Measurements from ENCODE around the gene UBA3.

Gene UBA3

GRCh38 chr3:69097407-69098086 is 17.4 kb upstream of the UBA3 start:
- TF ChIP-seq CTCF (IDR thresholded peaks at IDR 0.05): no peak

DNA sequence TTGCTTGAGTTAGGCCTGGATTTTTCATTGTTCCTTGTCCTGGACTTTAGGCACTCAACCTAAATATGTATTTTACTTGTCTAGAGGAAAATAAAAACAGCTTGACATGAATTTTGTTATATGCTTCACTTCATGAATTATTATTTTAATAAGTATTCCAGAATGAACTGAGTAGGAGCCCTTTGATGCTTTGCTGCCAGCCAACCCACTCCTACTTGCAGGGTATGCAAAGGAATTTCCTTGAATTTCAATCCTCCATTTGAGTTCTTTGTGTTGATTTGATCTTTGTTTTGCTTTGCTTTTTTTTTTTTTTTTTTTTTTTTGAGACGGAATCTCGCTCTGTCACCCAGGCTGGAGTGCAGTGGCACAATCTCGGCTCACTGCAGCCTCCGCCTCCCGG is 16.1 kb upstream of the UBA3 start:
- Mint-ChIP-seq H3K9me3 (no peaks in the 10 kb centered on the region), H3K4me3 (no peak overlapping the region), H3K27me3 (ENCODE audit: low read depth, poor library complexity) (no peaks in the 10 kb centered on the region), H3K36me3 (ENCODE audit: low read depth) (peaks cover 16% of the 10 kb centered on the region), H3K27ac (no peak overlapping the region), H3K4me1 (peaks cover 38% of the 10 kb centered on the region)
- DNase-seq: no peak
- no peak for TF ChIP-seq CTCF (IDR thresholded peaks at IDR 0.05)

More at GRCh38 chr3:69097407-69098086, 17.4 kb upstream of the UBA3 start:
- no peaks in the 10 kb centered on the region for H3K9me3 Mint-ChIP-seq
- DNase-seq: no peak
- peaks cover 25% of the 10 kb centered on the region for H3K4me1 Mint-ChIP-seq
- H3K4me3 Mint-ChIP-seq: no peak overlapping the region
- H3K36me3 Mint-ChIP-seq (ENCODE audit: low read depth): peaks cover 27% of the 10 kb centered on the region
- H3K27me3 Mint-ChIP-seq (ENCODE audit: low read depth, poor library complexity): no peaks in the 10 kb centered on the region
- no peak overlapping the region for H3K27ac Mint-ChIP-seq

GRCh38 chr3:69095636-69096035 is 15.5 kb upstream of the UBA3 start:
- peaks cover 41% of the 10 kb centered on the region for H3K4me1 Mint-ChIP-seq
- H3K27ac Mint-ChIP-seq: peak overlapping the region; percentile 64
- H3K36me3 Mint-ChIP-seq (ENCODE audit: low read depth): peaks cover 17% of the 10 kb centered on the region
- DNase-seq: no peak
- H3K27me3 Mint-ChIP-seq (ENCODE audit: low read depth, poor library complexity): no peaks in the 10 kb centered on the region
- no peaks in the 10 kb centered on the region for H3K9me3 Mint-ChIP-seq
- no peak for TF ChIP-seq CTCF (IDR thresholded peaks at IDR 0.05)
- H3K4me3 Mint-ChIP-seq: no peak overlapping the region

DNA sequence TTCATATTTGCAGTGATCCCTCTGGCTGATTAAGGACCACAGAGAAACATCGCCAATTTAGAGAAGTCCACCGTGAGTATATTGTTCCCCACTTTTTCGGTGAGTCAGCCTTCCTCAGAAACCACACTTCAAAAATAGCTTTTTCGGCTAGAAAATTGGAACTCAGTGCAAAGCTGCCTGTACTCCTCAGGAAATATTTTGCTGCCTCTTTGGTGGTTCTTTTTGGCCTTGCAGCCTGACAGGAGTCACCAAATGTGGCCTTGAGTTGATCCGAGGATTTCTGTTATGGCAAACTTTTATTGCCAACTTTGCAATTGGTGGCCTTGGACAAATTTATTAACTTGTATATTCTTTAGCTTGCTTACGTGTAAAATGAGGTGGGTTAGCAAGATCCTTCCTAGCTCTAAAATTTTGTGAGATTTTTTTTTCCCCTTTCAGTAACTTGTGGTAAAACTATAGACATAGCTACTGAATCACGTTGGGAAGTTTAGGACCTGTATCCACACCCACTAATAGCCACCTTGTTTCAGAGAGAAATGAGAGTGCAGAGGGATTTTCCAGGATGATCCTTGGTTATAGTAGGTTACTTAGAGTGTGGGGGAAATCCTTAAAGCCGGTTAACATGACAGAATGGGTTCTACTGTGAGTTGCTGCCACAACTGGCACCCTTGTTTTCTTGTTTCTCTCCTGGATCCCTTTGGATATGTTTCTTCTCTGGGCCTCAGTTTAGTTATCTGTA is 14.5 kb upstream of the UBA3 start:
- Mint-ChIP-seq H3K27ac (no peak overlapping the region), H3K9me3 (no peaks in the 10 kb centered on the region), H3K4me3 (no peak overlapping the region), H3K36me3 (ENCODE audit: low read depth) (peaks cover 19% of the 10 kb centered on the region), H3K4me1 (peaks cover 51% of the 10 kb centered on the region), H3K27me3 (ENCODE audit: low read depth, poor library complexity) (no peaks in the 10 kb centered on the region)
- no peak for TF ChIP-seq CTCF (IDR thresholded peaks at IDR 0.05)
- no peak for DNase-seq

DNA sequence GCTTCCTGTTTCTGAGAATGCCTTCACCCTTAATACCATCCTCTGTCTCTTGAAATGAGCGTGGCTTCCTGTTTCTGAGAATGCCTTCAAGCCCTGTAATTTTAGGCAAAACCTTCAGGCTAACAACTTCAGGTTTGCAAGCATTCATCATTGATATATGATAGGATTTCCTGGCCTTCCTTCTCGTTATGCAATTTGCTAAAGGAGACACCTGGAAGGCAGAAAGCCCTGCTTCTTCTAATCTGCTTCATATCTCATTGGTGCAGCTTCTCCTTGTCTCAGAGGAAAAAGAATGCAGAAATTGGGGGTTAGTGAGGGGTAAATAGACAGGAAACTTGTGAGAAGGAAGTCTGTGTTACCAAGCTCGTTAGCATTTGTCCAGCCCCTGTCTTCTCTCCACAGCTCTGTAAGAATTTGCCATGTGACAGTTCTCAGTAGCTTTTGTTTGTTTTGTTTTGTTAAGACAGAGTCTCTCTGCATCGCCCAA is 11.9 kb upstream of the UBA3 start:
- Mint-ChIP-seq H3K27me3 (ENCODE audit: low read depth, poor library complexity) (no peaks in the 10 kb centered on the region), H3K4me3 (peak overlapping the region; percentile 26), H3K27ac (peak overlapping the region; percentile 82), H3K9me3 (no peaks in the 10 kb centered on the region), H3K36me3 (ENCODE audit: low read depth) (peaks cover 14% of the 10 kb centered on the region), H3K4me1 (peaks cover 59% of the 10 kb centered on the region)
- no peak for TF ChIP-seq CTCF (IDR thresholded peaks at IDR 0.05)
- no peak for DNase-seq

Measured in nephron progenitor cell (in vitro differentiated cells).